T-helper 22 cell (primary cell): ENCODE results near the gene NFATC4.

Experiments used
- DNase-seq: peaks from one replicate; pipeline ENCODE4 v3.0.0-alpha.2; 2020; ENCODE audit warnings: low read depth

Gene NFATC4

DNA sequence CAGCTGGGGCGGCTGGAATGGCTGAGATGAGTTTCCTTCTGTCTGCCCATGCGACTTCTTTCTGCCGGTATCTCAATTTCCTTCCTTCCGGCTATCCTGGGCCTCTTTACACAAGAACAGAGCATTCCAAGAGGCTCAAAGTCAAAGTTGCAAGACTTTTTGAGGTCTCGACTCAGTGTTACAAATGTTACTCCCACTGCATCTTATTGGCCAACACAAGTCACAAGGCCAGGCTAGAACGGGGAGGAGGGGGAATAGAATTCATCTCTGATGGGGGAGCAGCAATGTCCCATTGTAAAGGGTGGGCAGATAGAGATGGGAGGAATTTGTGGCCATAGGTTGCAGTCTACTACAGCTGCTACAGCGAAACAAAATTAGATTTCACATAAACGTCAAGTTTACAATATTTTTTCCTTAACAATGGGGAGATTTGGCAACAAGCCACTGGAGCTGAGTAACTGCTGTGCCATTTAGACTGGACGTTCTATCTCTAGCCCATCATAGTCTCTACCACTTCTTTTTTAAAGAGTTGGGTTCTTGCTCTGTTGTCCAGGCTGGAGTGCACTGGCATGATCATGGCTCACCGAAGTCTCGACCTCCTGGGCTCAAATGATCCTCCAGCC lies 21.4 kb downstream of the NFATC4 start:
- no peak for DNase-seq

DNA sequence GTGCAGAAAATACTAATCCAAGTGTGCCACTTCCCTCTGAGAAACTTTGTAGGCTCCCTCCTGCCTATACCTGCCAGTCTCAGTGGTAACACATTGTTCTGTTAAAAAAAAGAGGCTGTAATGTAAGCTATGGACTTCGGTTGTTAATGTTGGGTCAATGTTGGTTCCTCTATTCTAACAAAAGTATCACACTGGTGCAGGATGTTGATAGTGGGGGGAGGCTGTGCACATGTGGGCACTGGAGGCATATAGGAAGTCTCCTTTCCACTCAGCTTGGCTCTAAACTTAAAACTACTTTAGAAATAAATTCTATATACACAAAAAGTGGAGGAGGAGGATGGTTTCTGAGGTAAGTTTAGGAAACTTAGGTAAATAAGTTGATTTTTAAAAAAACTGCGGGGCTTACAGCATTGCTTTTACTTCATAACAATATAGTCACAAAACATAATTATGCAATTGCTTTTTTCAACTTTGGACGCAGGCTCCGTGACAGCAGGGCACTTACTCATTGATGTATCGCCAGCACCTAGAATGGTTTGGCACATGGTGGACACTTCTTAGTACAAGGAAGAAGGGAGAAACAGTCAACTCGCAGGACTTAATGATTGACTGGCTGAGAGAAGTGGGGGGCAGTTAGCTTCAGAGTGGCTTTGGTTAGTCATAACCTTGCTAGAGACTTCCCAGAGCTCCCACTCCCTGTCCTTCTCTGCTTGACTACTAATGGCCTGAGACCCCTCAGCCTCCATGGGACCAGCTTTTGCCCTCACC lies 22.9 kb downstream of the NFATC4 start:
- DNase-seq, result no peak

DNA sequence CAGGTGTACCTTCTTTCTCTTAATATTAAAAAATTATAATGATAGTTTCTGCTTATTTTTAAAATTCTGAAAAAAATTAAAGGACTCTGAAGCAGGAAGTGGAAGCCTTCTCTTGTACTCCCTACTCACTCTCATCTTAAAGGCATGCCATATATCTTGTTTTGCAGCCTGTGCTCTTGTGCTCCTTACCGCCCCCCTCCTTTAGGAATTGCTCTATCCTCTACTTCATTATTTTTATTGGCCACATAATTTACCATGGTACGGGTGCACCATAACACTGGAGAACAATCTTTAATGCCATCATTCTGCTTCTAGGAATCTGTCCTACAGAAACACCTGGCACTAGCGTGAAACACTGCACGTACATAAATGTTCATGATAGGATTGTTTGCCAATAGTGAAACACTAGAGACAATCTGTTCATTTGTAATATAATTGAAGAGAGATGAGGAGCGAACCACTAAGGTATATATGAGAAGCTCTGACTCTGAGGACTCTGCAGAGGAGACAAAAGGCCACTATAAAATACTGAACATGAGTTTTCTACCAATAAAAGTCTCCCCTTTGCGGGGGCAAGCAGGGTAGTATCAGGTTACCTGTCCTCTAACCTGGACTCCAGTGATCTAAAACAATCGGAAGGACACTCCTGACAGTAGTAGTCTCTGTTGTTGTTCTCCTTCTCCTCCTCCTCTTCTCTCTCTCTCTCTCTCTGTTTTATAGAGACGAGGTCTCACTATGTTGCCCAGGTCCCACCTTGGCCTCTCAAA lies 24.5 kb downstream of the NFATC4 start:
- DNase-seq, result no peak

DNA sequence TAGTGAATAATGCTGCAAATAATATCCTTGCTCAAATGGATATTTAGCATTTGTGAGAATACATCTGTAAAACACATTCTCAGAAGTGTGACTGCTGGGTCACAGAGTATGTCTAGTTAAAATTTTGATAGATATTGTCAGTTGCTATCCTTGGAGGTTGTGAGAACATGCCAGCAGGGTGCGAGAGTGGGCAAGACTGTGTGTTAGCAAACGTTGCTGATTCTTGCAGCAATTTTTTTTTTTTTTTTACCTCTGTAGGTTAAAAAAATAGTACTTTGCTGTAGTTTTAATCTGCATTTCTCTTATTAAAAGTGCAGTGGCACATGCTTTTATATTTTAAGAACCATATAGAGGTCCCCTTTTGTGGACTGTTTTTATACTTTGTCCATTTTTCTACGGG lies 26.3 kb downstream of the NFATC4 start:
- no peak for DNase-seq

DNA sequence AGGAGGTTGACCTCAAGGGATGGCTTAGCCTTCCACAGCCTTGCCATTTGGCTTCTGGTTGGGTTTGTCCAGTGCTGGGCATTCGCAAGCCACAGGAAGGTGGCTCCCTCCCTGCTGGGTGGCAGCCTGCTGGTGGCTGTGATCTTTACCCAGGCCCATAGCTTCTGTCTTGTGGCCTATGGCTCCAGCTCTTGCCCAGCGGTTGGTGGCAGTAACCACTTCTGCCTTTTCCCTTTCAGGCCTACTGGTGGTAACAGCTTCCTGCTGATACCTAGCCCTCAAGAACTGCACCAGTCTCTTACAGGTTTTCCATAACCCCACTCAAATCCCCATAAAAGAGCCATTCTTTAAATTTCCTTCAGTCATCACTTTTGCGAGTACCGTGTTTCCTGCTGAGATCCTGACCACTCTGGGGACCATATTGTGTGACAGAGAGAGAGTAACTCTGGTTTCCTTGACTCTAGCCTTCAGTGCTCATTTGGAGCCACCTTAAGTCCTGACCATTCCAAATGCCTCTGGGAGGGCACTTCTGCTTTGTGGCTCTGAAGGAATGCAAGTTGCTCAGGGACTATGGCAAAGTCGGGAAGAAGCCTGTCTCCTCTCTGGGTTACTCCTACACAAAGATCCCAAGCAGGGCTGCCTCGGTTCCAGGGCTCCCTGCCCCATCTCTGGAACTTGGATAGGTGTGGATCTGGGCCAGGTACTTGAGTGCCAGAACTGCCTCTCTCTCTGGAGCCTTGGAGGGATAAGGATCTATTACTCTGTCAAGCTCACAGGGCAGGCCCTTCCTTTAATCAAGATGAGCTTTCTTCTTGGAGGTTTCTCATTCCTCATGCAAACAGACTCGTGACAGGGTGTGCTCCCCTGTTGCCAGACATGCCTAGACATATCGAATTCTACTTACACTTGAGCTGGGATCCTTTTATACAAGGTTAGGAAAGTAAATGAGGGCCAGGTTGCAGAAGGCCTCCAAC lies 27.9 kb downstream of the NFATC4 start:
- no peak for DNase-seq

DNA sequence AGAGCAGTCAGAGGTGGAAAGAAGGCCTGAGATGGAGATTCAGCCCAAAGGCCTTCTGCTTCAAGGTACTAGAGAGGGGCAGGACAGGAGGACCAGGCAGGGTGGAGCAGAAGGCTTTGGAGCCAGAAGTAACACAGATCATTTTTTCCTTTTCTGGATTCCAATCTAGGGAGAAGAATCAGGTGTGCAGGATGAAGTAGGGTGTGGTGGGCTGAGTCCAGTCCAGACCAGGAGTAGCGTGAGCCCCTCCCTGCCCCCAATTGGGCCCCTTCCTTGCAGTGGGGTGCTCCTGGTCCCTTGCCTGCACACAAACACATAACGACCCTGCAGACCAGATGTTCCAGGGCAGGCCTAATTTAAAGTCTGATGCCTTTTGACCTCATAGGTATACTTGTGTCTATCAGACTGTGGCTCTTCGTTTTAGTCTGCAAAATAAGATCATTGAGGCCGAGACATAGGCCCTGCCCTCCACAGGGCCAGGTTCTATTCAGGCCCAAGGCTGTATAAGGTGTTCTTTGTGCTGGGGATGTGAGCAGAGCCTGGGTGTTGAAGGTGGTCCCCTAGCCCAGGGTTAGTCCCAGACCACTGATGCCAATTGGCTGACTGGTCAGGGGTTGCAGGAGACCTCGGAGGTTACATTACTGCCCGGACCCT lies 29.8 kb downstream of the NFATC4 start:
- no peak for DNase-seq

DNA sequence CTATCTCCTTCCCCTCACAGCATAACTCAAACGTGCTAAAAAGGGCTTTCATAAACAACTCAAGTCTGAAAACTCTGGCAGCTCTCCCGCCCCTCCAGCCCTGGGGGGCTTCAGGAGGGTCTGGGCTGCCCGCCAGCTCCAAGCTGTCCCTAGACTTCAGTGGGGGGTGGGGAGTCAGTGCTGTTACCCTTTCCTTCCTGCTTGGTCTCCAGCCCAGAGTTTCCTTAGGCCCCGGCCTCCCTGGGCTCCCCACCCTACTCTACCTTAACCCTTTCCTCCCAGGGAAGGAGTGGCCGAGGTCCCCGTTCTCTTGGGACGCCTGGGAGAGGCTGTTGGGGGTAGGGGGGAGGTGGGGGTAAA lies 30.3 kb downstream of the NFATC4 start:
- no peak for DNase-seq

DNA sequence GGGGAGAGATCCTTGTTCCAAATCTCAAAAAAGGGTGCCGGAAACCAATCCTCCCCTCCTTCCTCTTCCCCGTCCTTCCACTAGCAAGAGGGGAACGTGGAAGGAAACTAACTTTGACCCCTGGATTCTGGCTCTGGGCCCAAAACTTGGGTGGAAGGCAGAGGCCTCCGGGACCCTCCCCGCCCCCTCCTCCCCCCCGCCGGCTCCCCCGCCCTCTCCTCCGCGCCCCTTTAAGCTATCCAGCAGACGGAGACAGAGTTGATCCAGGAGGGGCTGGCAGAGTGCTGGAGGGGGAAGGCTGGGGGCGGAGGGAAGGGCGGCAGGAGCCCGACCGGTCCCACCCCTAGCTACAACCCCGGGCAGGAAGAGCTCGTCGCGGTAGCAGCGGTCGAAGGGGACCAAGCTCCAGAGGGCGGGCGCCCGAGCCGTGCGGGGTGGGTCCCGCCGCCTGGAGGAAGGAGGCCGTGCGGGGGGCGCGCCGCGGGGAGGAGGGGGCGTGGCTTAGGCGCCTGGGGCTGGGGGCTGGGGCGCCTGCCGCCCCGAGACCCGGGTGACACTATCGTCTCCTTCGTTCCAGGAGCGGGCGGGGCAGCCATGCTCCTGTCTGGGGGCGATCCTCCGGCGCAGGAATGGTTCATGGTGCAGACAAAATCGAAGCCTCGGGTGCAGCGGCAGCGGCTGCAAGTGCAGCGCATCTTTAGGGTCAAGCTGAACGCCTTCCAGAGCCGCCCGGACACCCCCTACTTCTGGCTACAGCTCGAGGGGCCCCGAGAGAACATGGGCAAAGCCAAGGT lies 30.9 kb downstream of the NFATC4 start, which contains the start of gene NYNRIN:
Gene NYNRIN (plus strand): TSS at position 351 of the 794 bp plus-strand sequence. CDS start 244 bp downstream, at position 595.
- DNase-seq, result peak; percentile 12

DNA sequence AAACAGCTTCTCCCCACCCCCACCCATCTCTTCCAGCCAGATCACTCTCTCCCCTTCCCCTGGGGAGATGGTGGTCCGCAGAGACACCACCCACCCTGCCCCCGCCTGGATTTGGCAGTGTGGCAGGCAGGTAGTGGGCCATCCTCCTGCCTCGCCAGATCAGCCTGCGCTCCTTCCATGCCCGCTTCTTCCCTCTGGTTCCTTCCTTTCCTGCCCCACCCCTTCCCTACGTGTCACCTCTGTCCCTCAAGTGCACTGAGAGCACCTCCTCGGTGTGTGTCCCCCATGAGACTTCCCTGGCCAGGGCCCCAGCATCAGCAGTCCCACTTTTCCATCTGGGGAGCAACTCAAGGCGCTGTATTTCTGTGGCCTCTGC lies 31.5 kb downstream of the NFATC4 start:
- no peak for DNase-seq

DNA sequence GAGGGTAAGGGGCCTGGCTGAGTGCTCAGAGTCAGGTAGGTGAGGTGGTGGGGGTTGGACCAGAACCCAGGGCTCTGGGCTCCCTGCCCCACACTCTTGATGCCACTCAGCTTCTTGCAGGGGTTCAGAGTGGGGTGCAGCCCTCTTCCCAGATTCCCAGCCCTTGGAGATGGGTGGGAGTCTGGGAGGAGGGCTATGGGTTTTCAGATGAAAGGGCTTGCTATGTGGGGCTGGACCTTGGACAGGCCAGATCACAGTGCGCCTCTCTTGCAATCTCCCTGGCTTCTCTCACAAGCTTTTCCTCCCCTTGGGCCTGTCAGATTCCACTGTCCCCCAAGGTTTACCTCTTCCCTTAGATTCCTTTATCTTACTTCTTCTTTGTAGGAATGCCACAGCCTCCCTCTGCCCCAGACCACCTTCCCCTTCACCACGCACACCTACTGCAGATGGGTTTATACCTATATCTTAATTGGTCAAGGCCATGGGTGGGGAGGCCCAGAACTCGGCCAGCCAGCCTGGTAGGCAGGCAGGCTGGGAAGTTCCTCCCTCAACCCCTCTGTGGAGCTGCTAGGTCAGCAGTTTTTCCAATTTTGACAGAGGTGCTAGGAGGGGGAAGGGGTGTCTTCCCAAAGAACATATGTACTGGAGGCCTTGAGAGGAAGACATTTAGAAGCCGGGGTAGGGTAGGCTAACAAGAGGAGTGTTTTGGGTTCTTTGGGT lies 32.2 kb downstream of the NFATC4 start:
- no peak for DNase-seq

DNA sequence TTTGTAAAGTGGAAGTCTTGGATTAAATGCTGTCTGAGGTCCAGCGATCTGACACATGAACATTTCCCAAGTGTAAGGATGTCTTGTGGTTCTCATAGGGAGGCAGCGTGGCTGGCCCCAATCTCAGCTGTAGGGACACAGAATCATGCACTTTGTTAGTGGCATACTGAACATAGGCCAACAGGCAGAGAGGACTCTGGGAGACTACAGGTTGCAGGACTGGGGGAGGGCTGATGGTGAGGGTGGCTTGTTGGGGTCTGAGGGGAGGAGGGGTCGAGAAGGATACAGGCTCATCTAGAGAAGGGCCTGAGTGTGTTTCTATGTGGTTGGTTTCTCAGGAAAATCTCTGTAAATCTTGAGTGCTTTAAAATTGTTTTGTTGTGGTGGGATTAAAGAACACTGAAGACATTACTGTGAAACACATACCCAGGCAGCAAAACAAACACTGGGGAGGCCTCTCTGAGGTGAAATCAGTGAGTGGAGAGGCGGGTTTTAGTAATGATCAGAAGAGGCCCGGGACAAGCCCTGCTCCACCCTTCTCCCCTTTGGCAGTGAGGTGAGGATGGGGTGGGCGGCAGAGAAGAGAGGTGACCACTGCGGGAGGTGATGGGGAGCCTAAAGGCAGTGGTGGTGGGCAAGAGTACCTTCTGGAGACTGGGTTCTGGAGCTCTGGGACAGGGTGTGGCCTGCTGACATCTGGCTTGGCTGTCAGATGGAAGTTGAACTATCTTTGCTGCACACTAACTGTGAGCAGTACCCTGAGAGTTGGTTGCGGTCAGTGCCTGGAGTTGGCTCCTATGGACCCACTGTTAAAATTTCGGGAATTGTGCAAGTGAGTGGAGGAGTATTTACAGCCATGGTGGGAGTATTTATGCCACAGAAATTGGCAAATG lies 34.1 kb downstream of the NFATC4 start:
- DNase-seq, result no peak

DNA sequence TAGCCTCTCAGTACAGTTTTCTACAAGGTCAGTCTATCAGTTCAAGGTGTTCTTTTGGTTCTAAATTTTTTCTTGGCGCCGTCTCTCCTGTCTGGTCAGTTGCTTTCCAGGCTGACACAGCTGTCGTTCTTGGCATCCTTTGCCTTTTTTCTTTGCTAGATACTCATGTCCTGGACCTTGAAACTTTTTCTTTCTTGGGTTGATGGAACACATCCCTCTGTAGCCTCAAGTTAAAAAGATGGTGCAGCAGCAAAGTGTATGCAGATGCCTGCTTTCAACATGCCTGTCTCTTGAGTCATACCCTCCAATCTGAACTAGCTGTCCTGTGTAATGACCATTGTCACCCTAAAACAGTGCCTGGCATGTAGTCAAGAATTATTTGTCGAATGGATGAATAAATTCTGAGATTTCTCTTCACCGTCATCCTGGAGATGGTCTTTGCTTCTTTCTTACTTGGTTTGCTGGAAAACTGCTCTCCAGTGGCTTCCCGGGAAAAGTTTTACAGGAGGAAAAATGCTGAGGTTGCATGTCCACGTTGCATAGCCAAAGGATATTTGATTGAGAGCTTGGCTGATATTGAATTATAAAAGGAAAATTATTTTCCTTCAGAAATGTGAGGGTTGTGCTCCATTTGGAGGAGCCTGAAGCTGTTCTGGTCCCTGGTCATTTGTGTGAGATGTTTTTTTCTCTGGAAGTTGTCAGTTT lies 35.5 kb downstream of the NFATC4 start:
- no peak for DNase-seq

DNA sequence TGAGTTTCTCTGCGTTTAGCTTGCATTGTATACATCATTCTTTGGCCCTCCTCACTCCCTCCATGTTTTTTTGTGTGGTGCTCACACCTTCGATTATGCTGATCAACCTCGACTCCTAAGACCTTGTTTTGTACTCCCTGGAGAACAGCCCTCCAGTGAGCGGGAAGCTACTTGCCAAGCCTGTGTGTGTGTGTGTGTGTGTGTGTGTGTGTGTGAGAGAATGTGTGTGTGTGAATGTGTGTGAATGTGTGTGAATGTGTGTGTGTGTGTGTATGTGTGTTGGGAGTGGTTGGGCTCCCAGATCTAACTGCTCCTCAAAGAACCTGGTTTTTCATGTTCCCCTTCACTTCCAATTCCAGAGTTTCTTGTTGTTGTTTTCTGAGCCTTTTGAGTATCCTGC lies 36.8 kb downstream of the NFATC4 start:
- DNase-seq, result no peak

DNA sequence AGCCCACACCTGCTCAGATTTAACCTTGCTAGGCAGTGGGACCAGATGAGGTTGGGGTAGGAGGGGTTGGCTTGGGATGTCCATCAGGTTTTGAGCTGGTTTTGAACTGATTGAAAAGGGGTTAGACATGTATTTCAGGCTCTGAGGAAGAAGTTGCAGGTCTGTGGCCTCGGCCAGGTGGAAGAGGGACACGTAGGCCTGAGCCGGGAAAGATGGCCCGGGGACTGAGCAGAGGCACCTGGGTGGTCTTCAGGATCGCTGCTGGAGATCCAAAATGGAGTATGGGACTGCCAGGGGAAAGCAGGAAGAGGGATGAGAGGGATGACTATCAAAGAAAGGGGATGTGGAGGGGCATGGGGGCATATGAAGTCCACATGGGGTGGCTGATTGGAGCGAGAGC lies 38.4 kb downstream of the NFATC4 start:
- no peak for DNase-seq

DNA sequence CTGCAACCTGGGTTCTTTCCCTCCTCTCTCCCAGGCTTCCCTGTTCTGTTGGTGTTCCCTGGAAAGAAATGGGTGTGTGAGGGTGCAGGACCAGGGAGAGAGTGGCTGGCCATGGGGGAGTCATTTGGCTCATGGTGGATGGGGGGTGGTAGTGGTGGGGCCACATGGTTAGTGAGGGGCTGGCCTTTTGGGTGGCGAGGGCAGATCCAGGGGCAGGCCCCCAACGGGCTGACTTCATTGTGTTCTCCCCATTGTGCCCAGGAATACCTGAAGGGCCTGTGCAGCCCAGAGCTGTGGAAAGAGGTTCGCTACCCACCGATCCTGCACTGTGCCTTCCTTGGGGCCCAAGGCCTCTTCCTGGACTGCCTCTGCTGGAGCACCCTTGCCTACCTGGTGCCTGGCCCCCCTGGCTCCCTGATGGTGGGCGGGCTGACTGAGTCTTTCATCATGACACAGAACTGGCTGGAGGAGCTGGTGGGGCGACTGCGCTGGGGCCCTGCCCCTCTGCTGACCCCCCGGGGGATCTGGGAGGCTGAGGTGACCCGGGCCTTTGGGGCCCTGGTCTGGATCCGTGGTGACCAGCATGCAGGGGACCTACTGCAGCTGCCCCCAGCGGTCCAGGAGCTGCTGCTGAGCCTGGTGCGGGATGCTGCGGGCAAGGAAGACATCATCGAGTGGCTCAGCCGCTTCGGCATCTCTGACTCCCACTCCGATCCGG lies 39.8 kb downstream of the NFATC4 start:
- no peak for DNase-seq

DNA sequence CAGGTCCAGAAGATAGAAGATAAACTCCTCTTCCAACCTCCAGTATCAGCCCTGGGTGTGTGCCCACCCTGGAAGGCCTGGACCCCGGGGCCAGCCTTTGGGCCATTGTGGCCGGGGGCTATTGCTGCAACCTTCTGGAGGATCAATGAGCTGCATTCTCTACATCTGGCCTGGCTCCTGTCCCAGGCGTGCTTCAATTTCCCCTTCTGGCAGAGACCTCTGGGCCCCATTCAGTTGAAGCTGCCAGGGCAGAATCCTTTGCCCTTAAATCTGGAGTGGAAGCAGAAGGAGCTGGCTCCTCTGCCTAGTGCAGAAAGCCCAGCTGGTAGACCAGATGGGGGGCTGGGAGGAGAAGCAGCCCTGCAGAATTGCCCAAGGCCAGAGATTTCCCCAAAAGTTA lies 40.8 kb downstream of the NFATC4 start:
- DNase-seq, result no peak

DNA sequence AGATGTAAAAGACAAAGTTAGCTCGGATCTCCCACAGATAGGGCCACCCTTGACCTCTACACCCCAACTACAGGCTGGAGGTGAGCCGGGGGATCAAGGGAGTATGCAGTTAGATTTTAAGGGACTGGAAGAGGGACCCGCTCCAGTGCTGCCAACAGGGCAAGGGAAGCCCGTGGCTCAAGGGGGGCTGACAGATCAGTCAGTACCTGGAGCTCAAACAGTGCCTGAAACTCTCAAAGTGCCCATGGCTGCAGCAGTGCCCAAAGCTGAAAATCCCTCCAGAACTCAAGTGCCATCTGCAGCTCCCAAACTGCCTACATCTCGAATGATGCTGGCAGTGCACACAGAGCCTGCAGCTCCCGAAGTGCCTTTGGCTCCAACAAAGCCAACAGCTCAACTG lies 41.2 kb downstream of the NFATC4 start:
- no peak for DNase-seq

DNA sequence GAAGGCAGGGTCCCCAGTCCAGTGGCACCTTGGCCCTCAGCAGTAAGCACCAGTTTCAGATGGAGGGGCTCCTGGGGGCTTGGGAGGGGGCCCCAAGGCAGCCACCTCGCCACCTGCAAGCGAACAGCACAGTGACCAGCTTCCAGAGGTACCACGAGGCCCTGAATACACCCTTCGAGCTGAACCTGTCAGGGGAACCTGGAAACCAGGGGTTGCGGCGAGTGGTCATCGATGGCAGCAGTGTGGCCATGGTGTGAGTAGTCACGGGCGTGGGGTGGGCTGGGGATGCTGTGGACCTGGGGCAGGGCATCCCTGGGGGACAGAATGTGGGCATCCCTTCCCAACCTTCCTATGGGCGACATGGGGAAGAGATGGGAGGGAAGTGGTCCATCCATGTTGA lies 42.0 kb downstream of the NFATC4 start:
- no peak for DNase-seq
